HepG2 (cell line): Measurements from ENCODE around the gene IL4I1. TPM values are rescaled to one million over a fixed set of nuclear protein-coding genes. Genes with fewer than 3 reads are reported as not detected.

Experiments used
- BRCA1 ChIP-seq: sonication (generic); formaldehyde crosslinking; IDR thresholded peaks from 2 replicates; pipeline ENCODE4 v1.4.0; 2020; ENCODE audit warnings: missing genetic modification reagents
- ERF ChIP-seq: IDR thresholded peaks from 2 replicates; pipeline ENCODE4 v1.6.1; 2018; ENCODE audit warnings: missing biosample characterization, missing genetic modification reagents
- HMG20A ChIP-seq: IDR thresholded peaks from 2 replicates; pipeline ENCODE4 v1.6.1; 2016; ENCODE audit warnings: borderline replicate concordance
- MYC ChIP-seq: sonication (generic); formaldehyde crosslinking; IDR thresholded peaks from 2 replicates; pipeline ENCODE4 v1.9.0; 2021; ENCODE audit warnings: missing genetic modification reagents, borderline replicate concordance
- NR2C2 ChIP-seq: sonication (generic); formaldehyde crosslinking; IDR thresholded peaks from 2 replicates; pipeline ENCODE4 v1.4.0; 2020; ENCODE audit warnings: missing genetic modification reagents, mild to moderate bottlenecking, moderate library complexity, borderline replicate concordance
- RBAK ChIP-seq: sonication (generic); formaldehyde crosslinking; IDR thresholded peaks from 2 replicates; pipeline ENCODE4 v1.5.1; 2020; ENCODE audit warnings: mild to moderate bottlenecking, missing genetic modification reagents
- RBFOX2 ChIP-seq: fragments of 200-400 bp; formaldehyde crosslinking; IDR thresholded peaks from 2 replicates; pipeline ENCODE4 v1.6.1; 2017; ENCODE audit warnings: low read depth, mild to moderate bottlenecking, low read length
- REXO4 ChIP-seq: sonication (generic); formaldehyde crosslinking; IDR thresholded peaks from 2 replicates; pipeline ENCODE4 v1.8.0; 2022; ENCODE audit warnings: missing genetic modification reagents, mild to moderate bottlenecking, borderline replicate concordance
- THYN1 ChIP-seq: sonication (generic); formaldehyde crosslinking; IDR thresholded peaks from 2 replicates; pipeline ENCODE4 v1.8.1; 2023; ENCODE audit warnings: low read depth, mild to moderate bottlenecking, moderate library complexity, missing genetic modification reagents, borderline replicate concordance
- ZBTB38 ChIP-seq: sonication (generic); formaldehyde crosslinking; IDR thresholded peaks from 2 replicates; pipeline ENCODE4 v1.5.1; 2020; ENCODE audit warnings: mild to moderate bottlenecking, missing genetic modification reagents
- ZFP36L2 ChIP-seq: sonication (generic); formaldehyde crosslinking; IDR thresholded peaks from 2 replicates; pipeline ENCODE4 v1.4.0; 2020; ENCODE audit warnings: missing genetic modification reagents
- ZNF17 ChIP-seq: sonication (generic); formaldehyde crosslinking; IDR thresholded peaks from 2 replicates; pipeline ENCODE4 v1.5.0; 2020; ENCODE audit warnings: mild to moderate bottlenecking, missing genetic modification reagents
- ZNF256 ChIP-seq: sonication (generic); formaldehyde crosslinking; conservative IDR thresholded peaks from 2 replicates; pipeline ENCODE4 v1.4.0; 2020; ENCODE audit warnings: missing genetic modification reagents
- ZNF260 ChIP-seq: sonication (generic); formaldehyde crosslinking; IDR thresholded peaks from 2 replicates; pipeline ENCODE4 v1.4.0; 2020; ENCODE audit warnings: missing genetic modification reagents, low read depth, mild to moderate bottlenecking, borderline replicate concordance
- ZNF329 ChIP-seq: sonication (generic); formaldehyde crosslinking; IDR thresholded peaks from 2 replicates; pipeline ENCODE4 v1.9.0; 2021; ENCODE audit warnings: low read depth, mild to moderate bottlenecking, missing genetic modification reagents
- ZNF496 ChIP-seq: sonication (generic); formaldehyde crosslinking; IDR thresholded peaks from 2 replicates; pipeline ENCODE4 v1.8.1; 2023; ENCODE audit warnings: mild to moderate bottlenecking, moderate library complexity, missing genetic modification reagents; ENCODE audit not compliant: insufficient replicate concordance
- ZNF605 ChIP-seq: sonication (generic); formaldehyde crosslinking; IDR thresholded peaks from 2 replicates; pipeline ENCODE4 v1.8.0; 2022; ENCODE audit warnings: mild to moderate bottlenecking, missing genetic modification reagents
- ZNF660 ChIP-seq: sonication (generic); formaldehyde crosslinking; IDR thresholded peaks from 2 replicates; pipeline ENCODE4 v1.5.1; 2020; ENCODE audit warnings: mild to moderate bottlenecking, low read depth, missing genetic modification reagents, borderline replicate concordance
- polyA plus RNA-seq, 8 experiments: library from polyadenylated mRNA; depleted of rRNA in 3 of 8; stranded (reverse) in 7 of 8; unstranded in 1 of 8; fragments of >200 nt; fragmentation: Illumina TruSeq in 4 of 8; extraction: Trizol in 4 of 8; gene quantifications; 2 replicates each; pipeline versions ENCODE4 v1.2.1 to v1.2.3, GENCODE V29; 2011 to 2016; ENCODE audit warnings: low read depth in 4 of 8, missing spikeins in 1 of 8, mixed read lengths in 1 of 8; ENCODE audit not compliant: insufficient read depth in 1 of 8
- total RNA-seq, 5 experiments: library from RNA; depleted of rRNA; stranded (reverse); fragments of >200 nt; fragmentation: Illumina TruSeq; extraction: Trizol; gene quantifications; 2 replicates each; pipeline ENCODE4 v1.2.3, GENCODE V29; 2016; ENCODE audit warnings: low read depth in 1 of 5
- TF ChIP-seq, protein P1 (sequence below): sonication (generic); formaldehyde crosslinking; IDR thresholded peaks from 2 replicates; pipeline ENCODE4 v1.4.0; 2020; ENCODE audit warnings: mild to moderate bottlenecking, missing genetic modification reagents
- TF ChIP-seq, protein P2 (sequence below): IDR thresholded peaks from 2 replicates; pipeline ENCODE4 v1.6.1; 2018; ENCODE audit warnings: missing genetic modification reagents, mild to moderate bottlenecking, missing compliant biosample characterization

The IL4I1 gene
- total and polyA plus RNA-seq, 2 of the 13 experiments (the other 11 are each of a cell fraction or from before 2014, with no cell fraction given): not detected

DNA sequence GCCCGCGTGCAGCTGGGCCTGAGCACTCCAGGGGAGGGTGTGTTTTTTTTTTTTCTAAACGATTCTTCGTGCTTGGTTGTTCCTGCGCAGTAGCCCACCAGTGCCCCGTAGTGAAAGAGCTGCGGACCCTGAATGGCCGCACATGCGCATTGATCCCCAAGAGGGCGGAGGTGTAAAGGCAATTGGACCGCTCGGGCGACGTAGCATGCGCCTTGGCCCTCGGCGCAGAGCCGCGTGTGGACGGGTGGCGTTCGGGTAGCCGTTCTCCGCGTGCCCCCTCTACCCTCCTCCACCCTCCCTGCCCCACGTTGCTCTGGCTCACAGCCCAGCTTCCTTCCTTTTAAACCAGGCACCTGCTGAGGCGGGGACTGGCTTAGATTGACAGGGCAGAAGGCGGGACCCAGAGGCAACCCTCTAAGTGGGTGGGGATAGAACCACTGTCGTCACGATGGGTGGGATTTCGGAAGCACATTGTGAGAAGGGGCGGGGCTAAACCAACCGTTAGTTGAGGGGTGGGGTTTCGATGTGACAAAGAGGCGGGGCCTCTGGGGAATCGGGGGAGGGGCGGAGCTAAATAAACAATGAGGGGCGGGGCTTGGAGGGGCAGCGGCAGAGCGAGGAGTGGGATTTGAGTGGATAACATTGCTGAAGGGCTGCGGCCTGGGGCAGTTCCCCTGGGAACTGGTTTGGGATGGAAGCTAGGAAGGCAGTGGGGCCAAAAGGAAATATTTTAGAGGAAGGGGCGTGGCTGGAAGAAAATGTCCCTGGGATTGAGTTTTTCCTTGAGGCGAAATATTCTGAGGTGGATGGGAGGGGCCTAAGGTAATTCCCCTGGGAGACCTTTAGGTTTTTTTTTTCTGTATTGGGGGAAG lies 33.2 kb upstream of the IL4I1 start (continued):
- peak; percentile 92 for TF ChIP-seq RBFOX2
- TF ChIP-seq ZNF17 (CRISPR knock-in tag): 0 out of 2 replicates have a peak, but pooled peaks have one; percentile 84
- no peak for TF ChIP-seq ZNF660 (CRISPR knock-in tag)
- TF ChIP-seq THYN1: no peak
- TF ChIP-seq REXO4 (CRISPR knock-in tag): peak; percentile 80; the same call in 1 of the 2 replicates
- TF ChIP-seq, protein P1, sequence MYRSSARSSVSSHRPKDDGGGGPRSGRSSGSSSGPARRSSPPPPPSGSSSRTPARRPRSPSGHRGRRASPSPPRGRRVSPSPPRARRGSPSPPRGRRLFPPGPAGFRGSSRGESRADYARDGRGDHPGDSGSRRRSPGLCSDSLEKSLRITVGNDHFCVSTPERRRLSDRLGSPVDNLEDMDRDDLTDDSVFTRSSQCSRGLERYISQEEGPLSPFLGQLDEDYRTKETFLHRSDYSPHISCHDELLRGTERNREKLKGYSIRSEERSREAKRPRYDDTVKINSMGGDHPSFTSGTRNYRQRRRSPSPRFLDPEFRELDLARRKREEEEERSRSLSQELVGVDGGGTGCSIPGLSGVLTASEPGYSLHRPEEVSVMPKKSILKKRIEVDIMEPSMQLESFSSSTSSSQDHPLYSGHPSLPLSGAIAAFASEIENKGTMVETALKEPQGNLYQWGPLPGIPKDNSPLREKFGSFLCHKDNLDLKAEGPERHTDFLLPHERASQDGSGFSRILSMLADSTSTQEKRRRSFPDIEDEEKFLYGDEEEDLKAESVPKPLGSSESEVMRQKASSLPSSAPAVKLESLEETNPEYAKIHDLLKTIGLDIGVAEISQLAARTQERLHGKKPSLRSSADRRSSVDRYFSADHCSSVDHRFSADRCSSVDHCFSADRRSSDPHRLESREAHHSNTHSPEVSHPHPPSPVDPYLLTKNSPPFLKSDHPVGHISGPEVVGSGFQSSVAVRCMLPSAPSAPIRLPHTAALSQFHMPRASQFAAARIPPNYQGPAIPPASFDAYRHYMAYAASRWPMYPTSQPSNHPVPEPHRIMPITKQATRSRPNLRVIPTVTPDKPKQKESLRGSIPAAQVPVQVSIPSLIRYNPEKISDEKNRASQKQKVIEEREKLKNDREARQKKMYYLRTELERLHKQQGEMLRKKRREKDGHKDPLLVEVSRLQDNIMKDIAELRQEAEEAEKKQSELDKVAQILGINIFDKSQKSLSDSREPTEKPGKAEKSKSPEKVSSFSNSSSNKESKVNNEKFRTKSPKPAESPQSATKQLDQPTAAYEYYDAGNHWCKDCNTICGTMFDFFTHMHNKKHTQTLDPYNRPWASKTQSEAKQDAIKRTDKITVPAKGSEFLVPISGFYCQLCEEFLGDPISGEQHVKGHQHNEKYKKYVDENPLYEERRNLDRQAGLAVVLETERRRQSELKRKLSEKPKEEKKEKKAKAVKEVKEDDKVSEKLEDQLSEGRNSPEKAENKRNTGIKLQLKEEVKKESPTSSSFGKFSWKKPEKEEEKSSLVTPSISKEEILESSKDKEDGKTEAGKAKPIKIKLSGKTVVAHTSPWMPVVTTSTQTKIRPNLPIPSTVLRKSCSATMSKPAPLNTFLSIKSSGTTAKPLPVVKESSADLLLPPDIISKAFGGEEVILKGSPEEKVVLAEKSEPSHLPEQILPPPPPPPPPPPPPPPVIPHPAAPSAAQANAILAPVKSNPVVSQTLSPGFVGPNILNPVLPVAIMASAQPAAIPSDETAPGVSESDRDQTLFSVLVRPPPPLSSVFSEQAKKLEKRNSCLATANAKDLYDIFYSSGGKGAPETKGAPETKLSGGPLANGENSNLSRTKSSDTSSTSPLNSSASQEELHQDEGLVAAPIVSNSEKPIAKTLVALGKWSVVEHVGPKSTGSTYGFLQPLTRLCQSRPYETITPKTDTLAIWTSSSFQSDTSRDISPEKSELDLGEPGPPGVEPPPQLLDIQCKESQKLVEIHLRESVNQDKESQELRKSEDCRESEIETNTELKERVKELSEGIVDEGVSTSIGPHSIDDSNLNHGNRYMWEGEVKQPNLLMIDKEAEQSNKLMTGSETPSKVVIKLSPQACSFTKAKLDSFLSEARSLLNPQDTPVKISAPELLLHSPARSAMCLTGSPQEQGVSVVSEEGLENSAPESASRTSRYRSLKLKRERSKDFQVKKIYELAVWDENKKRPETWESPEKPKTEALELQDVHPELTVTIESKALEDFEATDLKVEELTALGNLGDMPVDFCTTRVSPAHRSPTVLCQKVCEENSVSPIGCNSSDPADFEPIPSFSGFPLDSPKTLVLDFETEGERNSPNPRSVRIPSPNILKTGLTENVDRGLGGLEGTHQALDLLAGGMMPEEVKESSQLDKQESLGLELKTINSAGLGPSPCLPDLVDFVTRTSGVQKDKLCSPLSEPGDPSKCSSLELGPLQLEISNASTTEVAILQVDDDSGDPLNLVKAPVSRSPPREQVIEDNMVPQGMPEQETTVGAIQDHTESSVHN (CRISPR knock-in tag): no peak
- TF ChIP-seq ERF: peak; percentile 74
- TF ChIP-seq ZNF496: no peak
- no peak; the same call in 1 of the 2 replicates for TF ChIP-seq ZNF329 (CRISPR knock-in tag)
- peak; percentile 66; the same call in 1 of the 2 replicates for TF ChIP-seq ZNF605 (CRISPR knock-in tag)
- TF ChIP-seq BRCA1 (CRISPR knock-in tag): peak; percentile 93
- no peak for TF ChIP-seq RBAK (CRISPR knock-in tag)
- no peak for TF ChIP-seq ZNF260 (CRISPR knock-in tag)
- TF ChIP-seq ZFP36L2: no peak
- no peak; the same call in 1 of the 2 replicates for TF ChIP-seq ZNF256 (CRISPR knock-in tag)
- TF ChIP-seq NR2C2: 0 out of 2 replicates have a peak, but pooled peaks have one; percentile 31
- peak; percentile 97 for TF ChIP-seq MYC (CRISPR knock-in tag)
- peak; percentile 78; the same call in 1 of the 2 replicates for TF ChIP-seq ZBTB38
- TF ChIP-seq, protein P2, sequence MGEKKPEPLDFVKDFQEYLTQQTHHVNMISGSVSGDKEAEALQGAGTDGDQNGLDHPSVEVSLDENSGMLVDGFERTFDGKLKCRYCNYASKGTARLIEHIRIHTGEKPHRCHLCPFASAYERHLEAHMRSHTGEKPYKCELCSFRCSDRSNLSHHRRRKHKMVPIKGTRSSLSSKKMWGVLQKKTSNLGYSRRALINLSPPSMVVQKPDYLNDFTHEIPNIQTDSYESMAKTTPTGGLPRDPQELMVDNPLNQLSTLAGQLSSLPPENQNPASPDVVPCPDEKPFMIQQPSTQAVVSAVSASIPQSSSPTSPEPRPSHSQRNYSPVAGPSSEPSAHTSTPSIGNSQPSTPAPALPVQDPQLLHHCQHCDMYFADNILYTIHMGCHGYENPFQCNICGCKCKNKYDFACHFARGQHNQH (CRISPR knock-in tag): peak; percentile 67; the same call in 1 of the 2 replicates
- TF ChIP-seq HMG20A (CRISPR knock-in tag): no peak
